DLD1 (cell line): Measurements from ENCODE around the gene ADCY5.
"Not testable (repeated sequence)": the region's sequence is repeated elsewhere in the genome, so short reads cannot be mapped to it uniquely, and the experiment has no call there.

Experiments used
- in situ Hi-C: cut with HindIII; loops from 2 replicates; pipeline ENCODE4 v1.10.0; 2017; ENCODE audit warnings: low sequenced_read_pairs

ADCY5 gene

DNA sequence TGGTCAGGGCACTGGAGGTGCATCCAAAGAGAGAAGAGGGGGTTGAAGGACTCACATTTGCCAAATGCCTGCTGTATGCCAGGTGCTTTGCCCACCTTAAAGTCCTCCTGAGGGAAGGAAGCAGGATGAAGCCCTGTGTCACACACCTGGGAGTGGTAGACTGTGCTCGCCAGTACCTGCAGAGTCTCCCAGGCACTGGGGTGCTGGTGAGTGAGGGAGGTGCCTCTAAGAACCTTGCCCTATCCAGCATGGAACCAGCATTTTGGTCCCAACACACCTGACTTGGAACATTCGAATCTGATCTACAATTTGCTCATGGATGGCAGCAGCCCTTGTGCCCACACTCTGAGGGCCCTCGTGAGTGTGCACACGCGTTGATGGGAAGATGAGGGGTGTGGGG lies 170.4 kb downstream of the ADCY5 start:
- in situ Hi-C loops: no loop called here

DNA sequence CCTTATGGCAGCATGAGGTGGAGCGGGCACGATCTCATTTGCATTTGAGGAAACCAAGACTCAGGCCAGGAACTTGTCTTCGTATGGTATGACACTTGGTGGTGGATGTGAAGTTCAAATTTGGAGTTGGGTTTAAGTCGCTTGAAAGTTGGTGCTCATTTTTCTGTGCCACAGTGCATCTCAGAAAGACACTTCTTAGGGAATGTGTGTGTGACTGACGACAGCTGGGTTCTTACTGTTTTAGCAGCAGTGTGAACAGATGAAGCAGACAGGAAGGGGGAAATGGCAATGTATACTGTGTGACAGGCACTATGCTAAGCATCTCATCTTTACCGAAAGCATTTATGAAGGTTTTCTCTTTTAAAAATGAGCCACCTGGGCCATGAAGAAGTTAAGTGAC lies 171.8 kb downstream of the ADCY5 start:
- in situ Hi-C loops: no loop called here

DNA sequence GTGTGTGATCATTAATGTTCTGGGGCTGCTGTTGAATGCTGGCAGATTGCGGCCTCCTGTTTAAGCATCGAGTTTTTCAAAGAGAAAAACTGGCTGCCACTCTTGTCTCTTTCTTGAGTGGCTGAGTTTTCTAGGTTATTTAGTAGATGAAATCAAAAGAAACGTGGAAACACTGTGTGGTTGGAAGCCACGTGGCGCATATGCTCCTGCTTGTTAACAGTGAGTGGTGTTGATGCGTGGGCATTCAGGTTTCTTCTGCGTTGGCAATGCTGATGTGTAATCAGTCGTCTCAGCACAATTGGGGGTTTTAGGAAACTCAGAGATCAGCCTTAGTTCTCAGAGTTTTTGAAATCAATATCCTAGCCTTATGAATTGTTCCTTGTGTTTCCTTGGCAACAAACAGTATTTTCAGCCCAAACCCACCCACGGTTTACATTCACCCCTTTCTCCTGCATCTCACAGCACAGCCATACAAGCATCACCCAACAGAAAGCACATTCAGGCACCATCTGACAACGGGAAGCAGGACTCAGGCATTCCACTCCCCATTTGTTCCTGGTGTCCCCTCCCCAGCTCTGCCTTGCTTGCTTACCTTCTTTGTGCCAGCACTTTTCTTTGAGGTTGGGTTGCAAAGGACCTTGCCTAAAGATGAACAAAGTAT lies 172.4 kb downstream of the ADCY5 start:
- in situ Hi-C loops: no loop called here

DNA sequence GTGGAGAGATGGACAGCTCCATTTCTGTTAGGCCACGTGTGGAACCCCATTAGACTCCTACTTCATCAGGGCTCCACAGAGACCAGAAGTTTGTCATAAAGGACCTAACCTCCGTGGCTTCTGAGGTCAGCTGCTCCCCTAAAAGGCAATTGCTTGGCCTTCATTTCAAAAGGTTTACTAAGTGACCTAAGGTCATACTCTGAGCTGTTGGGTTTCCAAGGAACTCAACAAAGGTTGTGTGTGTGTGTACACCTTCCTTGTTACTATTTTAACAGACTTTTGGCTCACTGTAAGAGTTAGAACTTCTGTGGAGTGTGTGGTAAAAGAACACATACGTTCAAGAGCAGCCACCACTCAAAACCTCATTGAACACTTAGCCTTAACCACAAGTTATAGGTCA lies 173.2 kb downstream of the ADCY5 start:
- in situ Hi-C loops: no loop called here

DNA sequence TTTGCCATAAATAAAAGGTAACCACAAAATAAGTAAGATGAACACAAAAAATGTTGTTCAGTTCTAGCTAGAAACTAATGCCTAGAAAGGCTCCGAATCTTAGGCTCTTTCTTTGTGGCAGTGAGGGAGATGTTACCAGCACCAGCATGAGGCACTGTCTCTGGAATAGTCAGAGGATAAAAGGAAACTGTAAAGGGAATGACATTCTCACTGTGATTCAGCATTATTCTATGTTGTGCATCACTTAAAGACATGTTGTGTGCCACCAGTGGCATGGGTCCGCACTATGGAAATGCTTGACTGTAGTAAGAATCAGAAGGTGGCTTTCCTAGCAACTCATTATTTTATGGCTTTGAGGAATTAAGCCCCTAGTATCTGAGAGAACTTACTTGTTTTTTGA lies 176.3 kb downstream of the ADCY5 start:
- in situ Hi-C loops: no loop called here

DNA sequence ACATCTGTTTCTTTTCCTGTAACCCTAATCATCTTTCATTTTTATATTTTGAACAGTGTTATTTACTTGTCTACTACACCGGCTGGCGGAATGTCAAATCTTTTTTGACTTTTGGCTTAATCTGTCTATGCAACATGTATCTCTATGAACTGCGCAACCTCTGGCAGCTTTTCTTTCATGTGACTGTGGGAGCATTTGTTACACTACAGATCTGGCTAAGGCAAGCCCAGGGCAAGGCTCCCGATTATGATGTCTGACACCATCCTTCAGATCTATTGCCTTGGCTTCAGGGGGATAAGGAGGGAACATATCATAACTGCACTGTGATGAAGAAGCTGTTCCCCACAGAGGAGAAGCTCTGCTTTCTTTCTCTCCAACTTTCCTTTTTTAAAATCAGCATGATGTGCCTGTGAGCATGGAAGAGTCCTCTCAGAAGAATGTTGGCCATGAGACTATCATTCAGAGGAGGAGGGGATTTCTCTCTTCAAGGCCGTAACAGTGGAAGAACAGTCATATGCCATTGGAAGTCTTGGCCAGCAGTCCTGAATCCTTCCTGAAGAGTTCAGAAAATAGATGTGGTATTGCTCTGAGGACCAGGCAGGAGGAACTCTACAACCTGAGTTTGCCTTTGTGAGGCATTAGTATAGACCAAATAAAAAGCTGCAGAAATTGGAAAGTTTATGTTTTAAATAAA lies 177.3 kb downstream of the ADCY5 start:
- in situ Hi-C loops: no loop called here

DNA sequence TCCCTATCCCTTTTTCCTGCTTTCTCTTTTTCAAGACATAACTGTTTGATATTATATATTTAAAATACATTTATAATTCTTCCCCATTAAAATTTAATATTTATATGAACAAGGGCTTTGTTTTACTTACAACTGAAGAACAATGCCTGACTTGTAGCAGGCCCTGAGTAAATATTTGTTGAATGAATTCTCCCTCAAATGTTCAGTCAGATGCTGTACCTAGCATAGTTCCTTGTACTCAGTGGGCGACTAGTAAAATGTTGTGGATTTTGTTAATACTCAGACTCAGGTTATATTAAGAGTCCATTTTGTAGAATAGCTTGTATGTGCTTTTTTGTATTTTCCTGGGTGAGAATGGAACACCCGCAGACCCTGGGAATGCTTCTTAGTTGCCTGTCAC lies 178.1 kb downstream of the ADCY5 start:
- in situ Hi-C loops: no loop called here

DNA sequence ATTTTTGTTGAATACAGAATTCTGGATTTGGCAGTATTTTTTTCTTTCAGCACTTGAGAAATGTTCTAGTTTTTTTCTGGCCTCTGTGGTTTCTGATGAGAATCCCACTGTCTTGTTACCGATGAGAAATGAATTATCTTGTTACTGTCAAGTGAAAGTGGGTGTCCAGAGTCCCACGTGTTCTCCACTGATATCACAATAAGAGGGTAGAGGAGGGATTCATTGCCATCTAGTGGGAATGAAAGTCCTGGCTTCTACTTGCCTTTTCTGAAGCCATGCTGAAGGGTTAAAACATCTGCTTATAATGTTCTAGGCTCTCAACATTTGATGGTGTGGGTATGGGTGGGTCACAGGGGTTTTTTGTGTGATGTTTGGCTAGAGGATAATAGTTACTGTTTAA lies 181.1 kb downstream of the ADCY5 start:
- in situ Hi-C loops: no loop called here

DNA sequence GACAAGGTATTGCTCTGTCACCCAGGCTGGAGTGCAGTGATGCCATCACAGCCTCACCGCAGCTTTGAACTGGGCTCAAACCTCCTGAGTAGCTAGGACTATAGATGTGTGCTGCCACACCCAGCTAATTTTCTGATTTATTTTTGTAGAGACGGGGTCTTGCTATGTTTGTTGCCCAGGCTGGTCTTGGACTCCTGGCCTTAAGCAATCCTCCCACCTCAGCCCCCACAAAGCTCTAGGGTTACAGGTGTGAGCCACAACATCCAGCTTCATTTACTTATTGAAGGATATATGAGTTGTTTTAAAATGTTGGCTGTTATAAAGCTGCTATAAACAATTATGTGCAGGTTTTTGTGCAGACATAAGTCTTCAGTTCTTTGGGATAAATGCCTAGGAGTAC lies 184.9 kb downstream of the ADCY5 start:
- in situ Hi-C loops: no loop called here

DNA sequence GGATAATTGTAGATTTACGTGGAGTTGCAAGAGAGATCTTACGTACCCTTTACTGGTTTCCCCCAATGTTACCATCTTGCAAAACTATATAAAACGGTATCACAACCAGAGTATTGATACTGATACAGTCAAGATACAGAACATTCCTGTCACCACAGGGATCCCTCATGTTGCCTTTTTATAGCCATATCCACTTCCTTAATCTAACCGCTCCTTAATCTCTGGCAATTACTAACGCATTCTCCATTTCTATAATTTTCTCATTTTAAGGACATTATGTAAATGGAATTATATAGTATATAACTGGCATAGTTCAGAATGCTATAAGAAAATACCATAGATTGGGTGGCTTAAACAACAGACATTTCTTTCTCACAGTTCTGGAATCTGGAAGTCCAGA lies 186.0 kb downstream of the ADCY5 start:
- in situ Hi-C loops: no loop called here

DNA sequence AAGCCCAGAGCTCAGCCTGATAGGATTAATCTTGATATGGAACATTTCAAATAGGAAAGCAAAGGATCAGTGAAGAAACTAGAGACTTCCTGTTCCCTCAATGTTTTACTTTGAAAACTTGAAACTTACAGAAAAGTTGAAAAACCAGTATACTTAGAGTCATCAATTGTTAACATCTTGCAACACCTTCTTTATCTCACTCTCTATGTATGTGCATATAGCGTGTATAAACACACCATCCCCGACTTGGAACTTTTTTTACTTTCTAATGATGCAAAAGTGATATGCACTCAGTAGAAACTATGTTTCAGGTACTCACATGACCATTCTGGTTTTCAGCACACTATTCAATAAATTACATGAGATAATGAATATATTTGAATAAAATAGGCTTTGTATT lies 186.7 kb downstream of the ADCY5 start:
- in situ Hi-C loops: no loop called here

DNA sequence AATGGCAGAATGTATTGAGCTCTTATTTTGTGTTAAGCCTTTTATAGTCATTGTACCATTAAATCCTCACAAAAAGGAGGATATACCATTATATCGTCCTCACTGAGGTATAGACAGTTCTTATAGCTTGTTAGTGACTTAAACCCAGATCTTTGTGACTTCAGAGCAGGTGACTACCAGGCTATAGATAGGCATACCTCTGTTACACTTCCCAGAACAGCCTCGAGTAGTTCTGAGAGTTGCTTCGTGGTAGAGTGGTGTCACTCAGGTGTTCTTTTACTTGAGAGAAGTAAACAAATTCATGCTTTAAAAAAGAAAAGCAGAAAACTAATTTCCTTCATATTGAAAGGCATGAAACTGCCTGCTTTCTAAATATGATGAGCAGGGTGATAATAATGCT lies 187.2 kb downstream of the ADCY5 start:
- in situ Hi-C loops: no loop called here

DNA sequence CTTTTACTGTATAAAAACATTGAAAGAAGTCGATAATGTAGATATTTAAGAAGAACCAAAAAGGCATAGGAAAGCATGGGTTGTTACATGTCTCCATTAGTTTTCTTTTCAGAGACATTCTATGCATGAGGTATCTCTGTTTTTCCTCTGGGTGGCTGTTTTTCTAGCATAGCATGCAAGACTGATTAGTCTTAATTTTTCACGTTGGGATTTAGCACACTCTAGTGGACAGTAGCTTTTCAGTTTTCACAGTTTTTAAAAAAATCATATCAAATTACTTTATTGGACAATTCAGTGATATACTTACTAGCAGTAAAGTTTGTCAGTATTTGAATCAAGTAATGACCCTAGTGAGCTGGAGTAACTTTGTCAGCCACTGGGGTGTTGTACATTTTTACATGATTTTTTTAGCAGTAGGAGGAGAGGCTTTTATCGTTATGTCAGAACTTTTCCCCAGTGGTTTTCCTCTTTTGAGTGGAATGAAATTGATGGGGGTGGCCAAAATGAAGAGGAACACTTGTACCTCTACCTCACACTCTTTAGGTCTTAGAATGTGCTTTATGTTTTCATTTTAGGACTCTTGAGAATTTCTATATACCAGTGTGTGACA lies 190.0 kb downstream of the ADCY5 start:
- in situ Hi-C loops: no loop called here

DNA sequence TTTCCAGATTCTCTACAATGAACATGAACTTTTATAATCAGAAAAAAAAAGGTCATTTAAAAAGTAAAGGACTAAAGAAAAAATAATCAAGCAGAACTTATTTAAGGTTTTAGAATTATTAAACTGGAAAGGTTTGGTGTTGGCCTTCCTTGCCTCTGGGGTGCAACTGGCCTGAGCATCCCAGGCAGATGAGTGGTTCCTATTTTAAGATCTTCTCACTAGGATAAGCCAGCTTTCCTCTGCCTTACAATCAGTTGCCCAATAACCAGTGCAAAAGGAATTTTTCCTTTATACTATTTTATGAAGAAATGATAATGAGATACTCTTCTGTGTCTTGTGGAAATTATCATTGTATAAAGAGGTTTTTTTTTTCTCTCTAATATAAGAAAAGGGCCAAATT lies 190.5 kb downstream of the ADCY5 start:
- in situ Hi-C loops: no loop called here

DNA sequence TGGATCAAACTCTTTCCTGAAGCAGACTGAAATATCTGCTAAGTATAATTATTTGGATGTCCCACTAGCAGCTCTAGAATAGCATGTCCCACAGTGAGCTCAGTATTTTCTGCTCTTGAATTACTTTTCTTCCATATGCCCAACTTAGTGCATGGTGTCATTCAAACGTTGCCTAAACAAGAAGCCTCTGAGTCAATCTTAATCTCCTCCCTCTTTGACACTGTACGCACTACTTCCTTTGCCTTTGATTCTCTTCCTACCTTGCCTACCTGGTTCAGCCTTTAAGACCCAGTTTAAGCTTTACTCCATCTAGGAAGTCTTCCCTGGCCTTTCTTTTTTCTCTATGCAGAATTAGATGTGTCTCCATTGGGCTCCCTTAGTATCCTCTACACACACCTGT lies 192.6 kb downstream of the ADCY5 start:
- in situ Hi-C loops: no loop called here

DNA sequence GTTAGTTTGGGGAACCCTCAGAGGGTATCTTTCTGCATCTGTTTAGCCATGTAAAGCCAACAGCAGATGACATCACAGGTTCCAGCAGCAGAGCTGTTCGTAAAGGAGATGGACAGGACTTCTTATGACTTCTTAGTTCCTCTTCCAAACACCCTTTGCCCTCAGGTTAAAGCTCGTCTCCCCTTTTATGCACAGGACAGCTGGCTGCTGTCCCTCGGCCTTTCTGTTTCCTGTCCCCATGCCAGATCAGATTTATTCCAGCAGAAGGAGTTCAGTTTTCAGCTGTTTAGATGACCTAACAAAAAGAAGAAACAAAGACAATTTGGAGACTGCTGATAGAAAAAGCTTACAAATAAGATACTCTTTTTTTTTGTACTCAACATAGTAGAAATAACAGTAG lies 202.0 kb downstream of the ADCY5 start:
- in situ Hi-C loops: no loop called here

DNA sequence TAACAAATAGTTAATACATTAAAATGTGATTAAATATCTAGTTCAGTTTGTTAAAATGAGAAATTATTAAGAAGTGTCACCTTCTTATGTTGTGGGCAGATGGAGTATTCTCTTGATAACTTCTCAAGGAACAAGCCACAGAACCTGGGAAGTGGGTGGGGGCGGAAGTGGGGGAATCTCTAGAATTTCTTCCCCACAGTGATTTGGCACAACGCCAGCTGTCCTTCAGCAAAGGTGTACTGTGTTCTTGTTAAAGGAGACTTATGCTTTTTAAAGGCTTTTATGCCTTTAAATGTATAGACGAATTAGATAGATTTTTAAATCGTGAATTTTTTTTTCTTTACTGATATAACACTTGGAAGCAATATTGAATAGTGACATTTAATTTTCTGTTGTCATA lies 204.8 kb downstream of the ADCY5 start:
- in situ Hi-C loops: no loop called here

DNA sequence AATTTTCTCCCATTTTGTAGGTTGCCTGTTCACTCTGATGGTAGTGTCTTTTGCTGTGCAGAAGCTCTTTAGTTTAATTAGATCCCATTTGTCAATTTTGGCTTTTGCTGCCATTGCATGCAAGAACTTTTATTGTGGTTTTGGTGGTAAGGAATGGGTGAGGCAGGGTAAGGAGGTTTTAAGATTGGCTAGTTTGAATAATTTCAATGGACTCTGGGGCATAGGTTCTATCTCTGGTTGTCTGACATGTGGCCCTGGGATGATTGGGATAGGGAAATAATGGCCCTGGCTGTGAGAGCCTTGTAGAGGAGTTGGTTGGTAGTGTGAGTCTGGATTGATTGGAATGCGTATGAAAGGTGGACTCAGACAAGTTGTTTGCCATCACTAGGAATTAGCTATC lies 209.1 kb downstream of the ADCY5 start:
- in situ Hi-C loops: no loop called here

DNA sequence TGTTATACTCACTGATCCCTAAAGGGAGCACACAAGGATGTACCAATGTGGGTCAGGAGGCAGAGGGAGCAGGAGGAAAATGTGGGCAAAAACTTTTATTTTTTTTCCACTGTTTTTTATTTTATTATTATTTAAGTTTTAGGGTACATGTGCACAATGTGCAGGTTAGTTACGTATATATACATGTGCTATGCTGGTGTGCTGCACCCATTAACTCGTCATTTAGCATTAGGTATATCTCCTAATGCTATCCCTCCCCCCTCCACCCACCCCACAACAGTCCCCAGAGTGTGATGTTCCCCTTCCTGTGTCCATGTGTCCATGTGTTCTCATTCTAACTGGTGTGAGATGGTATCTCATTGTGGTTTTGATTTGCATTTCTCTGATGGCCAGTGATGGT lies 209.7 kb downstream of the ADCY5 start:
- in situ Hi-C loops: not testable (repeated sequence)

DNA sequence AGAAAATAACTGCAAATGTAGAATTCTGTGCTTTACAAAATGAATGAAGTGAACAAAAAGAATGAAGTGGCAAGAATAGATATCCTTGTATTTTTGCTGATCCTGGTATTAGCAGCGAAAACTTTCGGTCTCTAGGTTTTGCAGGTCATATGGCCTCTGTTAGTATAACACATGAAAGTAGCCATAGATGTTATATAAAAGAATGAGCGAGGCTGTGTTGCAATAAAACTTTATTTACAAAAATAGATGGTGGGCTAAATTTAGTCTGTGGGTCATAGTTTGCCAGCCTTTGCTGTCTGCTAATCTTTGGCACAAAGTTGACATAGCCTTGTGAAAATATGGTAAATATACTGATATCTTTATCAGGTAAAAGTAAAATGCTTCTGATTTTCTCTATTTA lies 212.0 kb downstream of the ADCY5 start:
- in situ Hi-C loops: no loop called here
